GM23248 (cell line): ENCODE data around the gene MYO15A. TPM values are rescaled to one million over a fixed set of nuclear protein-coding genes. Genes with fewer than 3 reads are reported as not detected.

Experiments used
- DNase-seq: peaks from one replicate; pipeline ENCODE4 v3.0.0-alpha.2; 2015
- H2AFZ ChIP-seq: fragments of 200-600 bp; sonication (generic); 2 replicates; pipeline ENCODE4 v1.6.1; 2016; ENCODE audit warnings: antibody characterized with exemption
- H3F3A ChIP-seq: fragments of 200-600 bp; sonication (generic); 2 replicates; pipeline ENCODE4 v1.6.1; 2016; ENCODE audit warnings: mild to moderate bottlenecking, antibody characterized with exemption, mixed run types; ENCODE audit not compliant: insufficient read depth
- H3K27ac ChIP-seq: fragments of 200-600 bp; sonication (generic); 2 replicates; pipeline ENCODE4 v1.5.1; 2016; ENCODE audit warnings: mild to moderate bottlenecking
- H3K27me3 ChIP-seq: fragments of 200-600 bp; sonication (generic); replicated peaks from 2 replicates; pipeline ENCODE4 v1.6.1; 2016; ENCODE audit warnings: mild to moderate bottlenecking; ENCODE audit not compliant: insufficient read depth
- H3K36me3 ChIP-seq: fragments of 200-600 bp; sonication (generic); 2 replicates; pipeline ENCODE4 v1.6.1; 2016; ENCODE audit warnings: low read depth, mild to moderate bottlenecking
- H3K4me1 ChIP-seq: fragments of 200-600 bp; sonication (generic); 2 replicates; pipeline ENCODE4 v1.6.1; 2016; ENCODE audit warnings: mild to moderate bottlenecking; ENCODE audit not compliant: insufficient read depth
- H3K4me2 ChIP-seq: fragments of 200-600 bp; sonication (generic); one replicate; pipeline ENCODE4 v1.6.1; 2016; ENCODE audit warnings: mild to moderate bottlenecking; ENCODE audit not compliant: unreplicated experiment
- H3K4me3 ChIP-seq: fragments of 200-600 bp; sonication (generic); 2 replicates; pipeline ENCODE4 v1.5.1; 2016; ENCODE audit warnings: mild to moderate bottlenecking
- H3K79me2 ChIP-seq: fragments of 200-600 bp; sonication (generic); 2 replicates; pipeline ENCODE4 v1.6.1; 2016; ENCODE audit warnings: mild to moderate bottlenecking; ENCODE audit not compliant: insufficient read depth
- H3K9ac ChIP-seq: fragments of 200-600 bp; sonication (generic); 2 replicates; pipeline ENCODE4 v1.6.1; 2016; ENCODE audit warnings: mild to moderate bottlenecking
- H3K9me2 ChIP-seq: fragments of 200-600 bp; sonication (generic); 2 replicates; pipeline ENCODE4 v1.6.1; 2016; ENCODE audit warnings: mixed run types, mild to moderate bottlenecking, moderate library complexity; ENCODE audit not compliant: insufficient read depth
- H3K9me3 ChIP-seq: fragments of 200-600 bp; sonication (generic); one replicate; pipeline ENCODE4 v1.6.1; 2017; ENCODE audit warnings: low read depth
- H4K20me1 ChIP-seq: fragments of 200-600 bp; sonication (generic); 2 replicates; pipeline ENCODE4 v1.6.0; 2016; ENCODE audit not compliant: insufficient read depth
- EZH2 ChIP-seq: fragments of 200-600 bp; sonication (generic); IDR thresholded peaks from 2 replicates; pipeline ENCODE4 v1.6.1; 2018; ENCODE audit warnings: antibody characterized with exemption, mild to moderate bottlenecking; ENCODE audit not compliant: insufficient read depth, poor library complexity, severe bottlenecking
- EZH2phosphoT487 ChIP-seq: fragments of 200-600 bp; sonication (generic); IDR thresholded peaks from 2 replicates; pipeline ENCODE4 v1.6.1; 2018; ENCODE audit warnings: antibody characterized with exemption, moderate library complexity, mild to moderate bottlenecking, low read depth; ENCODE audit not compliant: insufficient read depth
- WGBS, 2 experiments: methylation state at CpG; one replicate each; pipeline ENCODE4 v1.1.6; 2015 to 2017; ENCODE audit warnings: low lambda C conversion rate in 2 of 2, low coverage in 1 of 2; ENCODE audit errors: missing lambda C conversion rate in 2 of 2; 5-methylcytosine and 5-hydroxymethylcytosine counted together
- in situ Hi-C: fragments of 300-500 bp; cut with MboI; formaldehyde crosslinking; loops from 2 replicates; pipeline ENCODE4 v1.15.0; 2020
- polyA plus RNA-seq: library from polyadenylated mRNA; unstranded; fragments of >200 nt; fragmentation: Nextera tagmentation; extraction: Ambion mirVana; gene quantifications from 2 replicates; pipeline ENCODE4 v1.2.1, GENCODE V29; 2016
- total RNA-seq: library from RNA; depleted of rRNA; stranded (reverse); fragments of >200 nt; shearing (Covaris generic); gene quantifications from 2 replicates; pipeline ENCODE4 v1.2.3, GENCODE V29; 2014

Gene MYO15A
- total and polyA plus RNA-seq, 2 experiments from 2014 or later, result 0.54 to 0.70 TPM

DNA sequence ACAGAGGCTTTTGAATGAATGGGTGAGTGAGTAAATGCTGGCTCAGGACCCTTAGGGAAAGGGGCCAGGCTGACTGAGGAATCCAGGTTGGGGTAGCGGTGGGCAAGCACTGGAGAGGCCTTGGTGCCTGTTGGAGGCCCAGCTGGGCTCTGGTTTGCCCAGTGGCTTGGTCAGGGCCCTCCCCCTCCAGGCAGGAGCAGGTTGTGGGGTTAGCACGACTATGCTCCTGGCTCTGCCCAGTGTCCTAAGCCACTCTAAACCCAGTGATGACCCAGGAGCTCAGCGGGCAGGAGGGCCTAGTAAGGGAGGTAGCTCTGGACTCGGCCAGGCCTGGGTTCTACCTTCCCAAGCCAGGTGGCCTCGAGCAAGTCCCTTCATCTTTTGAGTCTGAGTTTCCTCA lies 7.5 kb downstream of the MYO15A start:
- no peak for DNase-seq
- Histone ChIP-seq H3K27ac (no peak overlapping the region), H3K9me2 (no peaks in the 10 kb centered on the region), H3K9me3 (no peaks in the 10 kb centered on the region), H3K36me3 (no peaks in the 10 kb centered on the region), H3K27me3 (no peaks in the 10 kb centered on the region), H3K4me1 (no peaks in the 10 kb centered on the region), H4K20me1 (no peaks in the 10 kb centered on the region), H2AFZ (no peak overlapping the region), H3K4me3 (no peak overlapping the region), H3K4me2 (no peak overlapping the region), H3K9ac (no peak overlapping the region), H3K79me2 (no peaks in the 10 kb centered on the region), H3F3A (no peaks in the 10 kb centered on the region)
- 59 to 60% methylated on average over 5 of the region's 5 CpGs for WGBS, 2 experiments
- TF ChIP-seq EZH2phosphoT487 (no peak), EZH2 (no peak)
- in situ Hi-C loops, result no loop called here

DNA sequence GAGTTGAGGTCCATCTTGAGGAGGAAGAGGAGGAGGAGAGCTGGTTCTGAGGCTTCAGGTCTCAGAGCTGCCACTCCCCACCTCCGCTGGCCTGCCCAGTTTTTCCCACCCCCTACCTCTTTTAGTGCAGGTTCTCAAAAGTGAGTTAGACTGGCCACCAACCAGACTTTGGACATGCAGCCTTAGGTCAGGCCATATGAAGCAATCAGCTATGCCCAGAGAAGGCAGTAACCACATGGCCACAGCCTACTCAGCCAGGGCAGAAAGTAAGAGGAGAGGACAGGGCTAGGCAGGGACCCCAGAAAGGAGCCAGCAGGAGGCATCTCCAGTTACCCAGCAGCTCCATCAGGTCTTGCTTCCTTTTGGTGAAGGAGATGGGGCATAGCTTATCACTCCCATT lies 9.0 kb downstream of the MYO15A start:
- Histone ChIP-seq H3F3A (no peaks in the 10 kb centered on the region), H3K9me2 (no peaks in the 10 kb centered on the region), H3K4me1 (no peaks in the 10 kb centered on the region), H2AFZ (no peak overlapping the region), H3K27me3 (no peaks in the 10 kb centered on the region), H3K9ac (no peak overlapping the region), H3K4me2 (no peak overlapping the region), H3K9me3 (no peaks in the 10 kb centered on the region), H3K36me3 (no peaks in the 10 kb centered on the region), H3K79me2 (no peaks in the 10 kb centered on the region), H3K27ac (no peak overlapping the region), H3K4me3 (no peak overlapping the region), H4K20me1 (no peaks in the 10 kb centered on the region)
- in situ Hi-C loops, result no loop called here
- DNase-seq, result no peak
- WGBS, 2 experiments, result 88 to 91% methylated on average over 1 of the region's 1 CpG
- TF ChIP-seq EZH2 (no peak), EZH2phosphoT487 (no peak)

DNA sequence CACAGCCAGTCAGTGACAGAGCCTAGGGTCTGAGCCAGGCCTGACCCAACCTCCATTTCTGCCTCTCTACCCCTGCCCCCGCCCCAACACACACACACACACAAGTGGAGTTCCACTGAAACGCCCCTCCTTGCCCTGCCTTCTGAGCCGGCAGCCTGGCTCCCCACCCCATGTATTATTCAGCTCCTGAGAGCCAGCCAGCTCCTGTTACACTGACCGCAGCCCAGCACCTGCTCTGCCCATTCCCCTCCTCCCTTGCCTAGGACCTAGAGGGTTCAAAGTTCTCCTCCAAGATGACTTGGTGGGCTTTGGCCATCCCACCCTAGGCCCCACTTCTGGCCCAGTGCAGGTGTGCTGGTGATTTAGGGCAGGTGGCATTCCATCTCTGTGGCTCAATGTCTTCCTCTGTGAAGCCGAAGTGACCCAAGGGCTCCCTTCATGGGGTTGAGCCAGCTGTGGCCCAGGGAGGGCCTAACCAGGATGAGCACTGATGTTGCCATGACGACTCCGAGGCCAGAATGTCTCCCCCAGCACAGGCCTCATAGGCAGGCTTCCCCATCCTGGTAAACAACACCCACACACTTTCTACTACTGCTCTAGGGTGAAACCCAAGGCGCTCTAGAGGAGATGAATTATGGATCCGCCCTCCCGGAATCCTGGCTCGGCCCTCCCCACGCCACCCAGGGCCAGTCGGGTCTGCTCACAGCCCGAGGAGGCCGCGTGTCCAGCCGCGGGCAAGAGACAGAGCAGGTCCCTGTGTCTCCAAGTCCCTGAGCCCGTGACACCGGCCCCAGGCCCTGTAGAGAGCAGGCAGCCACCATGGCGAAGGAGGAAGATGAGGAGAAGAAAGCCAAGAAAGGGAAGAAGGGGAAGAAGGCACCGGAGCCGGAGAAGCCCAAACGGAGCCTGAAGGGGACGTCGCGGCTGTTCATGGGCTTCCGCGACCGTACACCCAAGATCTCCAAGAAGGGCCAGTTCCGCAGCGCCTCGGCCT lies 9.7 kb downstream of the MYO15A start:
- H3K4me1 ChIP-seq, result no peaks in the 10 kb centered on the region
- H3K9me2 ChIP-seq, result no peaks in the 10 kb centered on the region
- no peak overlapping the region for H3K4me2 ChIP-seq
- H3K9ac ChIP-seq, result no peak overlapping the region
- no peak overlapping the region for H3K27ac ChIP-seq
- H3F3A ChIP-seq, result no peaks in the 10 kb centered on the region
- no peak for DNase-seq
- TF ChIP-seq EZH2phosphoT487 (no peak), EZH2 (no peak)
- no peak overlapping the region for H2AFZ ChIP-seq
- no peaks in the 10 kb centered on the region for H4K20me1 ChIP-seq
- WGBS, 2 experiments, result 80 to 83% methylated on average over 32 to 33 of the region's 33 CpGs
- H3K4me3 ChIP-seq, result no peak overlapping the region
- H3K9me3 ChIP-seq, result no peaks in the 10 kb centered on the region
- no peaks in the 10 kb centered on the region for H3K27me3 ChIP-seq
- in situ Hi-C loops, result no loop called here
- no peaks in the 10 kb centered on the region for H3K79me2 ChIP-seq
- no peaks in the 10 kb centered on the region for H3K36me3 ChIP-seq

DNA sequence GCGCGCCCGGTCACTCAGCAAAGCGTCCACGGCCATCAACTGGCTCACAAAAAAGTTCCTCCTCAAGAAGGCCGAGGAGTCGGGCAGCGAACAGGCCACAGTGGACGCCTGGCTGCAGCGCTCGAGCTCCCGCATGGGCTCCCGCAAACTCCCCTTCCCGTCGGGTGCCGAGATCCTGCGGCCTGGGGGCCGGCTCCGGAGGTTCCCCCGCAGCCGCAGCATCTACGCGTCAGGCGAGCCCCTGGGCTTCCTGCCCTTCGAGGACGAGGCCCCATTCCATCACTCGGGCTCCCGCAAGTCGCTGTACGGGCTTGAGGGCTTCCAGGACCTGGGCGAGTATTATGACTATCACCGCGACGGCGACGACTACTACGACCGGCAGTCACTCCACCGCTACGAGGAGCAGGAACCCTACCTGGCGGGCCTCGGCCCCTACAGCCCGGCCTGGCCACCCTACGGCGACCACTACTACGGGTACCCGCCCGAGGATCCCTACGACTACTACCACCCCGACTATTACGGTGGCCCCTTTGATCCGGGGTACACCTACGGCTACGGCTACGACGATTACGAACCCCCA lies 10.7 kb downstream of the MYO15A start:
- no peaks in the 10 kb centered on the region for H3K79me2 ChIP-seq
- H3K4me2 ChIP-seq, result no peak overlapping the region
- H3K9ac ChIP-seq, result no peak overlapping the region
- no peak overlapping the region for H3K4me3 ChIP-seq
- TF ChIP-seq EZH2, result no peak
- no peak for TF ChIP-seq EZH2phosphoT487
- in situ Hi-C loops, result no loop called here
- H3K9me3 ChIP-seq, result no peaks in the 10 kb centered on the region
- H4K20me1 ChIP-seq, result no peaks in the 10 kb centered on the region
- H3K4me1 ChIP-seq, result no peaks in the 10 kb centered on the region
- DNase-seq, result no peak
- 94 to 96% methylated on average over 46 to 57 of the region's 57 CpGs for WGBS, 2 experiments
- no peaks in the 10 kb centered on the region for H3K36me3 ChIP-seq
- no peaks in the 10 kb centered on the region for H3K9me2 ChIP-seq
- no peak overlapping the region for H3K27ac ChIP-seq
- no peaks in the 10 kb centered on the region for H3K27me3 ChIP-seq
- H3F3A ChIP-seq, result no peaks in the 10 kb centered on the region
- H2AFZ ChIP-seq, result no peak overlapping the region
